Measurements from ENCODE around the gene HLA-DOA.
A peak's percentile ranks its signal among the peaks of the same experiment; 100 is the strongest.

Gene HLA-DOA

DNA sequence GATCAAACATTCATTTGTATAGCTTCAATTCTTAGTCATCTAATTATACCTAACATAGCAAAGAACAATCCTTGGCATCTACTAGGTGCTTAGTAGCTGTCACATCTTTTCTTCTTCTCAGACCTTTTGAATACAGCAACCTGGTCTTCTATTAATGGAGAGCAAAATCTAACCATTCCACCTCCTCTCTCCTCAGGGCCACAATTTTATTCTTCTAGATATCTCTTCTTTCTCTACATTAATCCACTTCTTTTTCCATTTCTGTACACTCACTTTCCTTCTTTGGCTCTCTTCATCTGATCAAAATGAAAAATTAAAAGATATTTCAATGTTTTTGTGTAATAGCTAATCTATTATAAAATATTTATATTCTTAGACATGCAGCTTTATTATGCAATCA, 9.0 kb upstream of the HLA-DOA start:
- in situ Hi-C loops (cut with HindIII; ENCODE audit: low sequenced_read_pairs): no loop called here
- no peak for DNase-seq (ENCODE audit: low read depth, low spot score)
- TF ChIP-seq, protein P1, sequence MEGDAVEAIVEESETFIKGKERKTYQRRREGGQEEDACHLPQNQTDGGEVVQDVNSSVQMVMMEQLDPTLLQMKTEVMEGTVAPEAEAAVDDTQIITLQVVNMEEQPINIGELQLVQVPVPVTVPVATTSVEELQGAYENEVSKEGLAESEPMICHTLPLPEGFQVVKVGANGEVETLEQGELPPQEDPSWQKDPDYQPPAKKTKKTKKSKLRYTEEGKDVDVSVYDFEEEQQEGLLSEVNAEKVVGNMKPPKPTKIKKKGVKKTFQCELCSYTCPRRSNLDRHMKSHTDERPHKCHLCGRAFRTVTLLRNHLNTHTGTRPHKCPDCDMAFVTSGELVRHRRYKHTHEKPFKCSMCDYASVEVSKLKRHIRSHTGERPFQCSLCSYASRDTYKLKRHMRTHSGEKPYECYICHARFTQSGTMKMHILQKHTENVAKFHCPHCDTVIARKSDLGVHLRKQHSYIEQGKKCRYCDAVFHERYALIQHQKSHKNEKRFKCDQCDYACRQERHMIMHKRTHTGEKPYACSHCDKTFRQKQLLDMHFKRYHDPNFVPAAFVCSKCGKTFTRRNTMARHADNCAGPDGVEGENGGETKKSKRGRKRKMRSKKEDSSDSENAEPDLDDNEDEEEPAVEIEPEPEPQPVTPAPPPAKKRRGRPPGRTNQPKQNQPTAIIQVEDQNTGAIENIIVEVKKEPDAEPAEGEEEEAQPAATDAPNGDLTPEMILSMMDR (IDR thresholded peaks at IDR 0.05; ENCODE audit: low read depth, low read length): no peak
- no peak overlapping the region for H3K4me3 ChIP-seq (ENCODE audit: low read depth, low read length)

DNA sequence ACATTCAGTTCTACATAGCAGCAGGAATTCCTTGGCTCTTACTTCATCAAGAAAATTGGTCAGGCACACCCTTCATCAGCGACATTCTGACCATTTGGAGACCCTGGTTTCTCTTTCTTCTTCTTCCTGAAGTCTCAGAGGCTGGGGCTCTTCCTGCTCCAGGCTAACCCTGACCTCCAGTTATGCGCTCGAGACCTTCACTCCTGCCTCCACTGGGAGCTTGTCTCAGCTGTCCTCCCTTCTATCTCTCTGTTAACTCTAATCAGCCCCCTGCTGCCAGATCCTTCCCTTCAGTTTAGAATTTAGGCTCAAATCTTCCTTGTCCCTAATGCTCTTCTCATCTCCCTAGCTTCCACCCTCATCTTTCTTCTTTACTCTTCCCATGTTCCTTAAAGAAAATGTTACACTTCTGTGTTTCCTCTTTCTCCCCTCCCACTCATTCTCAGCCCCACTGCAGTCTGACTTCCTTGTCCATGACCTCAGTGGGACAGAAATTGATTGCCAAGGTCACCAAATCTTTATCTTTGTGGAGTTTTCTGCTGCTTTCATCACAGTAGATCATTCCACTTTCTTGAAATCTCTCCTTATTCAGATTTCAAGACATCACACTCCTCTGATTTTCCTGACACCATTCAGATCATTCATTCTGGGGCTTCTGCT, 8.4 kb upstream of the HLA-DOA start:
- no peak for DNase-seq (ENCODE audit: low read depth, low spot score)
- no peak overlapping the region for H3K4me3 ChIP-seq (ENCODE audit: low read depth, low read length)
- in situ Hi-C loops (cut with HindIII; ENCODE audit: low sequenced_read_pairs): no loop called here
- TF ChIP-seq, protein P1 (IDR thresholded peaks at IDR 0.05; ENCODE audit: low read depth, low read length): no peak

DNA sequence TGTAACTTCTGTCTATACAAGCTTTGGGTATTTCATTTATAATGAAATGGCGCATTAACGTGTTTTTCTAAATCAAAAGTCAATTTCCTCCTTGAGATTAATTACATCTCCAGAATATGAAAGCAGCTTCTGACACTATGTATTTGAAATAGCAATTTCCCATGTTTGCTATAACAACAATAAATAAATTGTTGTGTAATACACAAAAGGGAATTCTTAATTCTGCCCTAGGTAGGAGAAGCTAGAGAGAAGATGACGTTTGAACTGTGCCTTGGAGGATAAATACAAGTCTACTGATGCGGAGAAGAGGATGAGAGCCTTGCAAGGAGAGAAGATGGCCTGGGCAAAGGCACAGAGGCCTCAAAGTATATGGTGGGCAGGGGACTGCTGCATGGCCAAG, 7.6 kb upstream of the HLA-DOA start:
- no peak for DNase-seq (ENCODE audit: low read depth, low spot score)
- H3K4me3 ChIP-seq (ENCODE audit: low read depth, low read length): no peak overlapping the region
- in situ Hi-C loops (cut with HindIII; ENCODE audit: low sequenced_read_pairs): no loop called here
- TF ChIP-seq, protein P1 (IDR thresholded peaks at IDR 0.05; ENCODE audit: low read depth, low read length): no peak

DNA sequence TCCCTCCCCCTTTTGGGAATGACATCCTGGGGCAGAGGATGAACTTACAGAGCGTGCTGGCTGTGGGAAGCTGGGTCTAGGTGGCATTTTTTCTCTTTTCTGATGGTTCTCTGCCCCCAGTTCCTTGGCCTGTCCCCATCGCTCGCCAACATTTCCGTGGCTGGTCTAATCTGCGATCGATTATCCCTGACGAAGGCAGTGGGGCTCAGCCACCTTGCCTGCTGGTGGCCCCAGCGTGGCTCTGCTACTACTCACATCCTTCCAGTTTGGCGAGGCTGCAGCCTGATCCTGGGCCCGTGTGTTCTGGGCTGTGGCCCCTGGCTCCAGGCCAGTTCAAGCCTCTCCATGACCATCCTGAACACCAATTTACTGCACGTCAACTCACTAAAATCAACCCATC, 6.4 kb upstream of the HLA-DOA start:
- TF ChIP-seq, protein P1 (IDR thresholded peaks at IDR 0.05; ENCODE audit: low read depth, low read length): no peak
- in situ Hi-C loops (cut with HindIII; ENCODE audit: low sequenced_read_pairs): no loop called here
- DNase-seq (ENCODE audit: low read depth, low spot score): no peak
- no peak overlapping the region for H3K4me3 ChIP-seq (ENCODE audit: low read depth, low read length)

- TF ChIP-seq, protein P1 (IDR thresholded peaks at IDR 0.05; ENCODE audit: low read depth, low read length): peak; percentile 63
- no peak overlapping the region for H3K4me3 ChIP-seq (ENCODE audit: low read depth, low read length)
- peak; percentile 86 for DNase-seq (ENCODE audit: low read depth, low spot score)
- in situ Hi-C loops (cut with HindIII; ENCODE audit: low sequenced_read_pairs): no loop called here
These were observed 5.6 kb upstream of the HLA-DOA start for GRCh38 chr6:33014841-33015634.

DNA sequence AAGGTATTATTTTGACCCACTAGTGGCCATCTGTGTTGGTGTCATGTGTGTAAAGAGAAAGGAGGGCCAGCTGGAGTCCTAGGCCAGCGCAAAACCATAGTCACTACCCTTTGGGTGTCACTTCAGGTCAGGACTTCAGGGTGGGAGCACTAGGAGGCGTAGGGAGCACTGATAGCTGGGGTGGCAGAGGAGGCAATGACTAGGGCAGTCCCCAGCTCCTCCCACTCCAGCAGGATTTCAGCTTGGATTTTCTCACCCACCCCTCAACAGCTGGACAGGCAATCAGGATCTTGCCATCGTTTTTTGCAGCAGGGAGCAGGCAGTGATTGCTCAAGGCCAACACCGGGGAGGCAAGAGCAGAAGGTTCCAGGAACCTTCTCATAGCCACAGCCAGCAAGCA, 4.2 kb upstream of the HLA-DOA start:
- no peak for DNase-seq (ENCODE audit: low read depth, low spot score)
- TF ChIP-seq, protein P1 (IDR thresholded peaks at IDR 0.05; ENCODE audit: low read depth, low read length): no peak
- H3K4me3 ChIP-seq (ENCODE audit: low read depth, low read length): no peak overlapping the region
- in situ Hi-C loops (cut with HindIII; ENCODE audit: low sequenced_read_pairs): no loop called here

All from astrocyte of the spinal cord (primary cell).